ENCODE measurements around the gene HS3ST6.
"Not testable (repeated sequence)": the region's sequence is repeated elsewhere in the genome, so short reads cannot be mapped to it uniquely, and the experiment has no call there.

Gene HS3ST6

GRCh38 chr16:1959269-1960039 lies 41.2 kb upstream of the HS3ST6 start, which contains the start of gene NDUFB10:
Gene NDUFB10, plus strand, starts transcription at chr16:1959538. Its CDS starts 87 bp downstream, at chr16:1959625.
- peak; percentile 95 for FAIRE-seq
- peak; percentile 87 for DNase-seq (ENCODE audit: insufficient read length)
- peak; percentile 86 for TF ChIP-seq POLR2A (IDR thresholded peaks at IDR 0.05; ENCODE audit: low read depth, low read length)
- TF ChIP-seq POLR2AphosphoS5 (IDR thresholded peaks at IDR 0.05; ENCODE audit: low read depth, low read length) = peak; percentile 67
- TF ChIP-seq TAF1 (IDR thresholded peaks at IDR 0.05; ENCODE audit: borderline replicate concordance, low read depth, low read length) = 0 out of 2 replicates have a peak, but pooled peaks have one; percentile 28

GRCh38 chr16:1958715-1959268 lies 40.6 kb upstream of the HS3ST6 start:
- FAIRE-seq (no peak), DNase-seq (ENCODE audit: insufficient read length) (no peak)
- no peak for TF ChIP-seq TAF1 (IDR thresholded peaks at IDR 0.05; ENCODE audit: borderline replicate concordance, low read depth, low read length)

GRCh38 chr16:1958143-1958491 lies 39.9 kb upstream of the HS3ST6 start:
- not testable (repeated sequence) for DNase-seq (ENCODE audit: insufficient read length); FAIRE-seq

- not testable (repeated sequence) for FAIRE-seq; DNase-seq (ENCODE audit: insufficient read length)
These were observed 39.4 kb upstream of the HS3ST6 start for GRCh38 chr16:1957434-1958142.

- DNase-seq (ENCODE audit: insufficient read length) = no peak
- no peak for TF ChIP-seq POLR2AphosphoS5 (IDR thresholded peaks at IDR 0.05; ENCODE audit: low read depth, low read length)
- TF ChIP-seq TAF1 (IDR thresholded peaks at IDR 0.05; ENCODE audit: borderline replicate concordance, low read depth, low read length) = no peak
- TF ChIP-seq POLR2A (IDR thresholded peaks at IDR 0.05; ENCODE audit: low read depth, low read length) = no peak
- no peak for FAIRE-seq
These were observed 35.5 kb upstream of the HS3ST6 start for GRCh38 chr16:1953734-1954133.

- FAIRE-seq (no peak), DNase-seq (ENCODE audit: insufficient read length) (no peak)
- TF ChIP-seq POLR2AphosphoS5 (IDR thresholded peaks at IDR 0.05; ENCODE audit: low read depth, low read length) = no peak
These were observed 32.3 kb upstream of the HS3ST6 start for GRCh38 chr16:1950559-1950958.

- DNase-seq (ENCODE audit: insufficient read length) (no peak), FAIRE-seq (no peak)
- TF ChIP-seq POLR2A (IDR thresholded peaks at IDR 0.05; ENCODE audit: low read depth, low read length) (no peak), POLR2AphosphoS5 (IDR thresholded peaks at IDR 0.05; ENCODE audit: low read depth, low read length) (no peak), TAF1 (IDR thresholded peaks at IDR 0.05; ENCODE audit: borderline replicate concordance, low read depth, low read length) (no peak)
These were observed 31.8 kb upstream of the HS3ST6 start for GRCh38 chr16:1950047-1950446.

- no peak for TF ChIP-seq POLR2A (IDR thresholded peaks at IDR 0.05; ENCODE audit: low read depth, low read length)
- TF ChIP-seq TAF1 (IDR thresholded peaks at IDR 0.05; ENCODE audit: borderline replicate concordance, low read depth, low read length) = no peak
- TF ChIP-seq POLR2AphosphoS5 (IDR thresholded peaks at IDR 0.05; ENCODE audit: low read depth, low read length) = no peak
- FAIRE-seq (no peak), DNase-seq (ENCODE audit: insufficient read length) (no peak)
These were observed 31.3 kb upstream of the HS3ST6 start for GRCh38 chr16:1949507-1949906.

- FAIRE-seq = no peak
These were observed 29.1 kb upstream of the HS3ST6 start for GRCh38 chr16:1947369-1947670.

GRCh38 chr16:1946495-1947368 lies 28.5 kb upstream of the HS3ST6 start:
- FAIRE-seq (no peak), DNase-seq (ENCODE audit: insufficient read length) (no peak)
- no peak for TF ChIP-seq POLR2A (IDR thresholded peaks at IDR 0.05; ENCODE audit: low read depth, low read length)
- TF ChIP-seq POLR2AphosphoS5 (IDR thresholded peaks at IDR 0.05; ENCODE audit: low read depth, low read length) = no peak
- no peak for TF ChIP-seq TAF1 (IDR thresholded peaks at IDR 0.05; ENCODE audit: borderline replicate concordance, low read depth, low read length)

More at GRCh38 chr16:1947369-1947670, 29.1 kb upstream of the HS3ST6 start:
- no peak for DNase-seq (ENCODE audit: insufficient read length)
- TF ChIP-seq POLR2AphosphoS5 (IDR thresholded peaks at IDR 0.05; ENCODE audit: low read depth, low read length) (no peak), POLR2A (IDR thresholded peaks at IDR 0.05; ENCODE audit: low read depth, low read length) (no peak), TAF1 (IDR thresholded peaks at IDR 0.05; ENCODE audit: borderline replicate concordance, low read depth, low read length) (no peak)

- no peak for DNase-seq (ENCODE audit: insufficient read length)
- no peak for TF ChIP-seq TAF1 (IDR thresholded peaks at IDR 0.05; ENCODE audit: borderline replicate concordance, low read depth, low read length)
- no peak for TF ChIP-seq POLR2AphosphoS5 (IDR thresholded peaks at IDR 0.05; ENCODE audit: low read depth, low read length)
- no peak for TF ChIP-seq POLR2A (IDR thresholded peaks at IDR 0.05; ENCODE audit: low read depth, low read length)
- FAIRE-seq = no peak
These were observed 27.6 kb upstream of the HS3ST6 start for GRCh38 chr16:1945559-1946391.

All from GM12892 (cell line).